MM.1S (cell line): ENCODE measurements around the gene PPP4R1.

ENCODE experiments used
- DNase-seq: peaks from one replicate; pipeline ENCODE4 v3.0.0-alpha.2; 2015
- H2AFZ ChIP-seq: fragments of 300-600 bp; sonication (generic); 2 replicates; pipeline ENCODE4 v1.6.0; 2016; ENCODE audit warnings: antibody characterized with exemption, low read length
- H3F3A ChIP-seq: fragments of 300-600 bp; sonication (generic); 2 replicates; pipeline ENCODE4 v1.6.1; 2016; ENCODE audit warnings: mild to moderate bottlenecking, antibody characterized with exemption, low read length, moderate library complexity, mixed read lengths; ENCODE audit not compliant: insufficient read depth
- H3K27ac ChIP-seq: fragments of 300-600 bp; sonication (generic); 2 replicates; pipeline ENCODE4 v1.5.1; 2016; ENCODE audit warnings: mild to moderate bottlenecking, low read length
- H3K27me3 ChIP-seq: fragments of 300-600 bp; sonication (generic); replicated peaks from 2 replicates; pipeline ENCODE4 v1.6.0; 2016; ENCODE audit warnings: low read length; ENCODE audit not compliant: insufficient read depth
- H3K36me3 ChIP-seq: fragments of 300-600 bp; sonication (generic); replicated peaks from 2 replicates; pipeline ENCODE4 v1.6.1; 2016; ENCODE audit warnings: mild to moderate bottlenecking, low read length, mixed read lengths; ENCODE audit not compliant: insufficient read depth
- H3K4me1 ChIP-seq: fragments of 300-600 bp; sonication (generic); 2 replicates; pipeline ENCODE4 v1.6.1; 2016; ENCODE audit warnings: low read length, mixed read lengths
- H3K4me2 ChIP-seq: fragments of 300-600 bp; sonication (generic); 2 replicates; pipeline ENCODE4 v1.6.0; 2016; ENCODE audit warnings: low read depth, low read length
- H3K4me3 ChIP-seq: fragments of 300-600 bp; sonication (generic); 2 replicates; pipeline ENCODE4 v1.5.1; 2016; ENCODE audit warnings: low read length, mixed read lengths
- H3K79me2 ChIP-seq: fragments of 300-600 bp; sonication (generic); 2 replicates; pipeline ENCODE4 v1.6.1; 2016; ENCODE audit warnings: mixed run types, low read length, mixed read lengths
- H3K9ac ChIP-seq: fragments of 300-600 bp; sonication (generic); 2 replicates; pipeline ENCODE4 v1.6.1; 2016; ENCODE audit warnings: low read length, mixed read lengths
- H3K9me2 ChIP-seq: fragments of 300-600 bp; sonication (generic); replicated peaks from 2 replicates; pipeline ENCODE4 v1.6.1; 2016; ENCODE audit warnings: mild to moderate bottlenecking, low read length, mixed read lengths; ENCODE audit not compliant: insufficient read depth
- H3K9me3 ChIP-seq: fragments of 300-600 bp; sonication (generic); replicated peaks from 2 replicates; pipeline ENCODE4 v1.6.1; 2016; ENCODE audit warnings: mild to moderate bottlenecking, low read length, mixed read lengths; ENCODE audit not compliant: insufficient read depth
- H4K20me1 ChIP-seq: fragments of 300-600 bp; sonication (generic); 2 replicates; pipeline ENCODE4 v1.6.1; 2016; ENCODE audit warnings: mild to moderate bottlenecking, low read length, moderate library complexity, mixed read lengths; ENCODE audit not compliant: insufficient read depth
- CTCF ChIP-seq: fragments of 300-600 bp; sonication (generic); IDR thresholded peaks from 2 replicates; pipeline ENCODE4 v1.5.1; 2016; ENCODE audit warnings: antibody characterized with exemption, low read length, mixed read lengths
- EZH2 ChIP-seq: fragments of 300-600 bp; sonication (generic); optimal IDR thresholded peaks from 2 replicates; pipeline ENCODE3; 2017; ENCODE audit warnings: low read depth, mild to moderate bottlenecking, antibody characterized with exemption, low read length, mixed read lengths
- EZH2phosphoT487 ChIP-seq: fragments of 300-600 bp; sonication (generic); IDR thresholded peaks from 2 replicates; pipeline ENCODE4 v1.6.1; 2018; ENCODE audit warnings: antibody characterized with exemption, low read length

The PPP4R1 gene

DNA sequence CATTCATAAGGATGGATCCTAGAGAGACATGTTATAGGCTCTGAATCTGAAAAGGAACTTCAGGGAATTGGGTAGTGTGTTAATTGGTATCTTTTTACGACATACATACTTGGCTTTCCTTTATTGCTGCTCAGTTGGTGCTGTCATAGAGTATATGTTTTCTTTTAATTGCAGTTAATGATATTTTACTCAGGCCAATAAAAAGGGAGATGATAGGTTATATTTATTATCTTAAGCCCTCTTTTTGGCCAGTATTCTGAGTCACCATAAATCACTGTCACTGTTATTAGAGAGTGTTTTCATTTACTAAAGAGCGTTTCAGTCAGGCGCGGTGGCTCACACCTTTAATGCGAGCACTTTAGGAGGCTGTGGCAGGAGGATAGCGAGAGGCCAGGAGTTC lies 91.4 kb downstream of the PPP4R1 start:
- Histone ChIP-seq H3K79me2 (0 out of 2 replicates have a peak, but pooled peaks cover 7% of the 10 kb centered on the region), H4K20me1 (no peaks in the 10 kb centered on the region), H3K4me2 (no peak overlapping the region), H3K9me3 (no peaks in the 10 kb centered on the region), H3K27me3 (no peaks in the 10 kb centered on the region), H3K9ac (no peak overlapping the region), H3K27ac (no peak overlapping the region), H3K9me2 (no peaks in the 10 kb centered on the region), H2AFZ (no peak overlapping the region), H3F3A (no peaks in the 10 kb centered on the region), H3K4me3 (no peak overlapping the region), H3K36me3 (0 out of 2 replicates have a peak, but pooled peaks cover 2% of the 10 kb centered on the region), H3K4me1 (peaks cover 5% of the 10 kb centered on the region; the same call in 1 of the 2 replicates)
- TF ChIP-seq EZH2phosphoT487 = no peak
- TF ChIP-seq CTCF = no peak
- DNase-seq = no peak

- 0 out of 2 replicates have a peak, but pooled peaks cover 2% of the 10 kb centered on the region for H3K36me3 ChIP-seq
- peaks cover 5% of the 10 kb centered on the region; the same call in 1 of the 2 replicates for H3K4me1 ChIP-seq
- DNase-seq = no peak
- H3K9me3 ChIP-seq = no peaks in the 10 kb centered on the region
- H3K79me2 ChIP-seq = 0 out of 2 replicates have a peak, but pooled peaks cover 8% of the 10 kb centered on the region
- H2AFZ ChIP-seq = no peak overlapping the region
- H3K4me2 ChIP-seq = no peak overlapping the region
- no peak overlapping the region for H3K9ac ChIP-seq
- no peaks in the 10 kb centered on the region for H4K20me1 ChIP-seq
- H3K27ac ChIP-seq = no peak overlapping the region
- no peaks in the 10 kb centered on the region for H3K9me2 ChIP-seq
- H3K4me3 ChIP-seq = no peak overlapping the region
- no peak for TF ChIP-seq CTCF
- no peak for TF ChIP-seq EZH2
- no peak for TF ChIP-seq EZH2phosphoT487
- H3K27me3 ChIP-seq = no peaks in the 10 kb centered on the region
- no peaks in the 10 kb centered on the region for H3F3A ChIP-seq
Observed at GRCh38 chr18:9521770-9522169, 92.6 kb downstream of the PPP4R1 start.

GRCh38 chr18:9520666-9521065 lies 93.7 kb downstream of the PPP4R1 start:
- TF ChIP-seq CTCF = no peak
- TF ChIP-seq EZH2phosphoT487 = no peak
- Histone ChIP-seq H3K4me3 (no peak overlapping the region), H3K9me2 (no peaks in the 10 kb centered on the region), H4K20me1 (no peaks in the 10 kb centered on the region), H3K4me2 (no peak overlapping the region), H3F3A (no peaks in the 10 kb centered on the region), H3K9ac (no peak overlapping the region), H3K27ac (no peak overlapping the region), H3K4me1 (peaks cover 5% of the 10 kb centered on the region; the same call in 1 of the 2 replicates), H3K79me2 (peaks cover 8% of the 10 kb centered on the region; the same call in 1 of the 2 replicates), H3K9me3 (no peaks in the 10 kb centered on the region), H3K36me3 (0 out of 2 replicates have a peak, but pooled peaks cover 2% of the 10 kb centered on the region), H3K27me3 (no peaks in the 10 kb centered on the region), H2AFZ (no peak overlapping the region)
- DNase-seq = no peak
